ENCODE measurements around the gene TMEM259.

DNA sequence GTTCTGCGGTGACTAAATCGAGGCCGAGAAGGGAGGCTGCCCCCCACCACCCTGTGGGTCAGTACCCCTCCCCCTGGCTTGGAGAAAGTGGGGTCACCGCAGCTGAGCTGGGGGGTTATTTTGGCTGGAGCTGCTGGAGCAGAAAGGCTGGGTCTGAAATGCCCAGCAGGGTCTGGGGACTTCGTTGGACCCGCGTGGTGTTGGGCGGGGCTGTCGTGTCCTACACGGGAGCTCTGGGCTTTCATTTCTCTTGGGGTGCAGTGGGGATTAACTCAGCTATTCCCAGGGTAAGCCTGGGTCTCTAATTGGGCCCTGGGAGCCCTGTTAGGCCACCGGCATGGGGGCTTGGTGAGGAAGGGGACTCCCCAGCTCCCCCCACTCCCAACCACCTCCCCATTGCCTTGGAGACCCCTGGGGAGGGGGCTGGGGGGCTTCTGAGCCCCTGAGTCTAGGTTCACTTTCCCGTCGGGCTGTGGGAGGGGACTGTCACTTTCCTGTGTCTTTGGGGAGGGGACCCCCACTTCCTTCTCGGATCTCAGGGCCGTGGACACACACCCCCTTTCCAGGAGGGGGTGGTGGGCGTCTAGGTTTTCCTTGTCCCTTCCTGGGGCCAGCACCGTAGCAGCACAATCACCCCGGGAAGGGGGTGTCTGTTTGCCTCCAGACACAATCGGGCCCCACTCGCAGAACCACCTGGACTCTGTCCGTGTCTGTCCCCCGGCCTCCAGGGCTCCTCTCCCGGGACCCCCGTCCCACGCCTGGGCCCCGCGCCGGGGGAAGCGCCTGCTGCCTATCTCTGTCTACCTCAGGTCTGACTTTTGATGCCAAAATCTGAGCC is 47.0 kb downstream of the TMEM259 start:
- no peak for TF ChIP-seq SIN3A (conservative IDR thresholded peaks at IDR 0.05 in 1 of 2, IDR thresholded peaks at IDR 0.05 in 1 of 2; ENCODE audit: low read depth in 1 of 2, low read length in 2 of 2)
- TF ChIP-seq, protein P1, sequence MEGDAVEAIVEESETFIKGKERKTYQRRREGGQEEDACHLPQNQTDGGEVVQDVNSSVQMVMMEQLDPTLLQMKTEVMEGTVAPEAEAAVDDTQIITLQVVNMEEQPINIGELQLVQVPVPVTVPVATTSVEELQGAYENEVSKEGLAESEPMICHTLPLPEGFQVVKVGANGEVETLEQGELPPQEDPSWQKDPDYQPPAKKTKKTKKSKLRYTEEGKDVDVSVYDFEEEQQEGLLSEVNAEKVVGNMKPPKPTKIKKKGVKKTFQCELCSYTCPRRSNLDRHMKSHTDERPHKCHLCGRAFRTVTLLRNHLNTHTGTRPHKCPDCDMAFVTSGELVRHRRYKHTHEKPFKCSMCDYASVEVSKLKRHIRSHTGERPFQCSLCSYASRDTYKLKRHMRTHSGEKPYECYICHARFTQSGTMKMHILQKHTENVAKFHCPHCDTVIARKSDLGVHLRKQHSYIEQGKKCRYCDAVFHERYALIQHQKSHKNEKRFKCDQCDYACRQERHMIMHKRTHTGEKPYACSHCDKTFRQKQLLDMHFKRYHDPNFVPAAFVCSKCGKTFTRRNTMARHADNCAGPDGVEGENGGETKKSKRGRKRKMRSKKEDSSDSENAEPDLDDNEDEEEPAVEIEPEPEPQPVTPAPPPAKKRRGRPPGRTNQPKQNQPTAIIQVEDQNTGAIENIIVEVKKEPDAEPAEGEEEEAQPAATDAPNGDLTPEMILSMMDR (IDR thresholded peaks at IDR 0.05; ENCODE audit: control extremely low read depth in 1 of 3, insufficient read depth in 1 of 3, low read depth in 1 of 3, low read length in 3 of 3): no peak
- TF ChIP-seq RBBP5 (IDR thresholded peaks at IDR 0.05; ENCODE audit: borderline replicate concordance, low read depth, low read length): no peak
- TF ChIP-seq POLR2AphosphoS5 (IDR thresholded peaks at IDR 0.05; ENCODE audit: low read depth, low read length): no peak
- TF ChIP-seq SRF (IDR thresholded peaks at IDR 0.05; ENCODE audit: low read depth, low read length): no peak

Data from H1 (cell line).